AG10803 (cell line): ENCODE measurements around the gene ITGA1.

Source experiments
- DNase-seq: peaks from one replicate; pipeline ENCODE4 v3.0.0; 2010; ENCODE audit warnings: low read depth
- H3K4me3 ChIP-seq: 2 replicates; pipeline ENCODE4 v1.5.1; 2011; ENCODE audit warnings: mild to moderate bottlenecking, low read length, control low read depth
- TF ChIP-seq, protein P1 (sequence below): conservative IDR thresholded peaks from 2 replicates; pipeline ENCODE4 v1.5.1; 2011; ENCODE audit warnings: mild to moderate bottlenecking, low read length, control low read depth, inconsistent platforms

Gene ITGA1

DNA sequence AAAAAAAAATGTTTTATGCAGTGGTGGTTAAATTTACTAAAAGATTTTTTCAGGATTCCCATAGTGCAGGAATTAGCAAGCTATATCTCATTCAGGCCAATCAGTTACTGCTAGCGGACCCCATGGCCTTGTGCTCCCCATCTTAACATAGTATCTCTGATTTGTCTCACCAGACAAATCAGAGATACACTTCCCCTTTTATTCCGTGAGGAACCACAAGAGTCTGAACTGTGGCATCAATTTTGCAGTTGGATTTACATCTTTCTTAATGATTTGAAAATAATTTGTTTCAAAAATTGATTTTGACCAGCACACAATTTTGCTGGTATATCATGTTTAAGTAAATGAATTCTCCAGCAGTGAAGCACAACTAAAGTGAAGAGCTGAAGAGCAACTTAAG lies 17.9 kb downstream of the ITGA1 start:
- TF ChIP-seq, protein P1, sequence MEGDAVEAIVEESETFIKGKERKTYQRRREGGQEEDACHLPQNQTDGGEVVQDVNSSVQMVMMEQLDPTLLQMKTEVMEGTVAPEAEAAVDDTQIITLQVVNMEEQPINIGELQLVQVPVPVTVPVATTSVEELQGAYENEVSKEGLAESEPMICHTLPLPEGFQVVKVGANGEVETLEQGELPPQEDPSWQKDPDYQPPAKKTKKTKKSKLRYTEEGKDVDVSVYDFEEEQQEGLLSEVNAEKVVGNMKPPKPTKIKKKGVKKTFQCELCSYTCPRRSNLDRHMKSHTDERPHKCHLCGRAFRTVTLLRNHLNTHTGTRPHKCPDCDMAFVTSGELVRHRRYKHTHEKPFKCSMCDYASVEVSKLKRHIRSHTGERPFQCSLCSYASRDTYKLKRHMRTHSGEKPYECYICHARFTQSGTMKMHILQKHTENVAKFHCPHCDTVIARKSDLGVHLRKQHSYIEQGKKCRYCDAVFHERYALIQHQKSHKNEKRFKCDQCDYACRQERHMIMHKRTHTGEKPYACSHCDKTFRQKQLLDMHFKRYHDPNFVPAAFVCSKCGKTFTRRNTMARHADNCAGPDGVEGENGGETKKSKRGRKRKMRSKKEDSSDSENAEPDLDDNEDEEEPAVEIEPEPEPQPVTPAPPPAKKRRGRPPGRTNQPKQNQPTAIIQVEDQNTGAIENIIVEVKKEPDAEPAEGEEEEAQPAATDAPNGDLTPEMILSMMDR = no peak
- H3K4me3 ChIP-seq = no peak overlapping the region

DNA sequence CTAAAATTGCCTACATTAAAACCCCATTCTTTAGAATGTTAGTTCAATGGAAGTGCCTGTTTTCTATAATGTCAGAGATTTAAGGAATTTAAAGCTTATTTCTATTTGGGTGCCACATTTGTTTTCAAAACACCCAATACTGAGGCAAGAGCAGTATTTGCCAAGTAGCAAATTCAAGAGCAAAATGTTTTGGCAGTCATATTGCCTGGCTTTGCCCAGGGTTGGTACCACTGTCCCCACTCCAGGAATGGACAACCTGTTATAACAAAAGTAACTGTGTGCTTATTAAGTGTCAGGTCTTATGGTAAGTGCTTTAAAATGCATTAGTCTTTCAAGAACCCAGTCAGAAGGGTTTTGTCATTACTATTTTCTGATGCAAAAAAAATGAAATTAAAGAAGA lies 19.3 kb downstream of the ITGA1 start:
- no peak overlapping the region for H3K4me3 ChIP-seq
- TF ChIP-seq, protein P1 = no peak
- no peak for DNase-seq

More for the DNA sequence above, 17.9 kb downstream of the ITGA1 start:
- DNase-seq = no peak

GRCh38 chr5:52807723-52808122 lies 20.0 kb downstream of the ITGA1 start:
- H3K4me3 ChIP-seq = no peak overlapping the region
- TF ChIP-seq, protein P1 = no peak
- no peak for DNase-seq

GRCh38 chr5:52808316-52808901 lies 20.7 kb downstream of the ITGA1 start:
- no peak overlapping the region for H3K4me3 ChIP-seq
- TF ChIP-seq, protein P1 = no peak
- no peak for DNase-seq

GRCh38 chr5:52809884-52810283 lies 22.2 kb downstream of the ITGA1 start:
- TF ChIP-seq, protein P1 = no peak
- peak; percentile 55 for DNase-seq
- no peak overlapping the region for H3K4me3 ChIP-seq

DNA sequence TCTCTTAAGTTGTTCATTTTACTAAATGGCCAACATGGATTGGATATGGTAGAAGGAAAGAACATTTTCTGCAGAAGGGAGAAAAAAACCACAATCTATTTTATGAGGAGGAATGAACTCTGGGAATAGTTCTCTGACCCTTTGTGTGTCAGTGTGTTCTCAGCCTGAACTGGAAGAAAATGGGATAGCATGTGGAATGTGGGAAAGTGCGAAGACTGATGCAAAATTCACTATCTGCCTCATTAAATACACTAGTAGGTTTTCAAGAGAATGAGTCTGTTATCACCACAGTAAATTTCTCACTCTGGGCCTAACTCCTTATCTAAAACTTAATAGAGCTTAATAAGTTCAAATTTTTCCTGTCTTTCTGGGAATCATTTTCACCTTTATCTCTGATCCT lies 22.7 kb downstream of the ITGA1 start:
- TF ChIP-seq, protein P1 = no peak
- no peak overlapping the region for H3K4me3 ChIP-seq
- no peak for DNase-seq

DNA sequence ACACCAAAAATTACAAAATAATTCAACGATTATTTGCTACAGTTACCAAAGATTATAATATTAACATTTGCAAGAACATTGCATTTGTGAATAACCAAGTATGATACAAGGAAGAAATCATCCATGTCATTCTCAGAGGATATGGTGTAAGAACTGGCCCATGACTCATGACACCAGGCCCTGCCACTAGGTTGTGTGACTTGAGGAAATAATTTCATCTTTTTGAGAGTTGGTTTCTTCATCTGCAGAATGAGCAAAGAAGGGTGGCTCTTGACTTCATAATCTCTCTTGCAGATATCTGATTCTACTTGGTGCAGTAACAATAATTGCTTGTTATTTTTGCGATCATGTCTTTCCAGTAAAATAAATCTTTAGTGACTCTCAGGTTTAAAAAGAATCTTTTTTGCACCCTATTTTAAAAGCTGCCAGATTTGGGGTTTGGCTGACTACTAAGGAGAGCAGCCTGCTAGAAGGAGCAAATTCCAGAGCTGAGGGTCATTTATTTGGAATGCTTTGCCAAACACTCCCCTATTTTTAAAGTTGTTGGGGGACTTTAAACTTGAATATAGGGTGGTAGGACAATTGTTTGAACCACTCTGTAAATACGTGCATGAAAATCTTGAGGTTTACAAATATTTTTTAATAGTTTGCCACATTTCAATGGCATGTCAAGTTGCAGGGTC lies 23.5 kb downstream of the ITGA1 start:
- TF ChIP-seq, protein P1 = no peak
- peak; percentile 85 for DNase-seq
- no peak overlapping the region for H3K4me3 ChIP-seq
